H1 (cell line): ENCODE data around the gene AGPAT3.

Experiments used
- CREB1 ChIP-seq: IDR thresholded peaks from 2 replicates; pipeline ENCODE4 v1.6.1; 2012; ENCODE audit warnings: inconsistent platforms
- FOSL1 ChIP-seq: IDR thresholded peaks from 2 replicates; pipeline ENCODE4 v1.6.1; 2011; ENCODE audit warnings: mild to moderate bottlenecking, low read depth, low read length, moderate library complexity; ENCODE audit not compliant: insufficient read depth
- JUND ChIP-seq: IDR thresholded peaks from 2 replicates; pipeline ENCODE4 v1.6.1; 2011; ENCODE audit warnings: mild to moderate bottlenecking, improper control_type of control experiment, low read length
- KDM1A ChIP-seq: fragments of 200-600, 300-600 bp; sonication (generic); IDR thresholded peaks from 2 replicates; pipeline ENCODE4 v1.7.1; 2016; ENCODE audit warnings: mild to moderate bottlenecking, low read length, borderline replicate concordance
- MAX ChIP-seq: IDR thresholded peaks from 2 replicates; pipeline ENCODE4 v1.6.1; 2012; ENCODE audit warnings: inconsistent platforms
- SIN3A ChIP-seq, 2 experiments: IDR thresholded peaks in 1 of 2; conservative IDR thresholded peaks in 1 of 2; 2 replicates each; pipeline ENCODE4 v1.6.1; 2011 to 2012; ENCODE audit warnings: low read length in 2 of 2, improper control_type of control experiment in 1 of 2, low read depth in 1 of 2, mild to moderate bottlenecking in 1 of 2

GRCh38 chr21:43956019-43956669 is 91.1 kb downstream of the AGPAT3 start:
- TF ChIP-seq SIN3A (conservative IDR thresholded peaks at IDR 0.05 in 1 of 2, IDR thresholded peaks at IDR 0.05 in 1 of 2; ENCODE audit: low read depth in 1 of 2, low read length in 2 of 2) (no peak), JUND (no peak), KDM1A (no peak), MAX (no peak), CREB1 (no peak), FOSL1 (no peak)
